Ovary (tissue), 3 donors: ENCODE results near the gene ZNRF1.

Experiments used
- EP300 ChIP-seq: sonication (generic); formaldehyde crosslinking; IDR thresholded peaks from one replicate; pipeline ENCODE4 v1.6.1; 2017; ENCODE audit warnings: antibody characterized with exemption
- TF ChIP-seq, protein P1 (sequence below), 3 donors: fragments of 450-650 bp in 2 of 3; fragments of 200-600 bp in 1 of 3; IDR thresholded peaks; one replicate each; pipeline versions ENCODE4 v1.5.1 to v1.8.0; 2016 to 2022; ENCODE audit warnings: antibody characterized with exemption in 3 of 3, mild to moderate bottlenecking in 1 of 3
- donor health status: DM: no; HTN: no; CAD: no.

DNA sequence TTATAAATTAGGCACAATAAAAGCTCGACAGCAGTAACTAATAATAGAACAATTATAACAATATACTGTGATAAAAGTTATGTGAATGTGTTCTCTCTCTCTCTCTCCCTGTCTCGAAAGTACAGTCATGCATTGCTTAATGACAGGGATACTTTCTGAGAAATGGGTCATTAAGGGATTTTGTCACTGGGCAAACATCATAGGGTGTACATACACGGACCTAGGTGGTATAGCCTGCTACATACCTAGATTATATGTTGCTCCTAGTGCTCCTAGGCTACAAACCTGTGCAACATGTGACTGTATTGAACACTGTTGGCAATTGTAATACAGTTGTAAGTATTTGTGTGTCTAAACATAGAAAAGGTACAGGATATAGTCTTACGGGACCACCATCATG, 6.9 kb downstream of the ZNRF1 start:
- TF ChIP-seq, protein P1, sequence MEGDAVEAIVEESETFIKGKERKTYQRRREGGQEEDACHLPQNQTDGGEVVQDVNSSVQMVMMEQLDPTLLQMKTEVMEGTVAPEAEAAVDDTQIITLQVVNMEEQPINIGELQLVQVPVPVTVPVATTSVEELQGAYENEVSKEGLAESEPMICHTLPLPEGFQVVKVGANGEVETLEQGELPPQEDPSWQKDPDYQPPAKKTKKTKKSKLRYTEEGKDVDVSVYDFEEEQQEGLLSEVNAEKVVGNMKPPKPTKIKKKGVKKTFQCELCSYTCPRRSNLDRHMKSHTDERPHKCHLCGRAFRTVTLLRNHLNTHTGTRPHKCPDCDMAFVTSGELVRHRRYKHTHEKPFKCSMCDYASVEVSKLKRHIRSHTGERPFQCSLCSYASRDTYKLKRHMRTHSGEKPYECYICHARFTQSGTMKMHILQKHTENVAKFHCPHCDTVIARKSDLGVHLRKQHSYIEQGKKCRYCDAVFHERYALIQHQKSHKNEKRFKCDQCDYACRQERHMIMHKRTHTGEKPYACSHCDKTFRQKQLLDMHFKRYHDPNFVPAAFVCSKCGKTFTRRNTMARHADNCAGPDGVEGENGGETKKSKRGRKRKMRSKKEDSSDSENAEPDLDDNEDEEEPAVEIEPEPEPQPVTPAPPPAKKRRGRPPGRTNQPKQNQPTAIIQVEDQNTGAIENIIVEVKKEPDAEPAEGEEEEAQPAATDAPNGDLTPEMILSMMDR (IDR thresholded peaks at IDR 0.05) = no peak
- TF ChIP-seq EP300 = no peak
